GM12892 (cell line): ENCODE measurements around the gene NSDHL.

ENCODE experiments used
- POLR2A ChIP-seq: IDR thresholded peaks from 2 replicates; pipeline ENCODE4 v1.6.1; 2011; ENCODE audit warnings: low read depth, low read length, control low read depth
- TAF1 ChIP-seq: IDR thresholded peaks from 2 replicates; pipeline ENCODE4 v1.6.1; 2011; ENCODE audit warnings: low read depth, mild to moderate bottlenecking, control low read depth, low read length, borderline replicate concordance

DNA sequence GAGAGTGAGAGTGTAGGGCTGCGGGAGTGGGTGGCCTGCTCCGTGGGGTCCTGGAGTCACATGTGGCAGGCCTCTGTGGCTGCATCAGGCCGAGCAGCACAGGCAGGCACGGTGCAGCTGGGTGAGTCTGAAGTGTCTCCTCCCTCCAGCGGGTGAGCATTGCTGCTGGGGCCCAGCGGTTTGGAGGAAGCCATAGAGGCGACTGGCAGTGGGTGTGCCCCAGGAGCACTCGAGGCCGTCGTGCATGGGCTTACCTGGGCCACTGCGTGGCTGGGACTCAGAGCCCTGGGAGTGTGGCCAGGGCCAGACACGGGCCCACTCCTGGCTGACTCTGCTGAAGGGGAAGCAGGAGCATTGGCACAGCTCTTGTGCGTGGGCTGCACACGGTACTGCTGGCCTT lies 77.6 kb downstream of the NSDHL start:
- TF ChIP-seq TAF1 (no peak), POLR2A (no peak)
